ENCODE measurements around the gene ROR1. TPM values are rescaled to one million over a fixed set of nuclear protein-coding genes. Genes with fewer than 3 reads are reported as not detected.

ROR1 gene
- total RNA-seq, 6 donors from 2014 or later, result 19.7 to 39.8 (median 28.5) TPM

DNA sequence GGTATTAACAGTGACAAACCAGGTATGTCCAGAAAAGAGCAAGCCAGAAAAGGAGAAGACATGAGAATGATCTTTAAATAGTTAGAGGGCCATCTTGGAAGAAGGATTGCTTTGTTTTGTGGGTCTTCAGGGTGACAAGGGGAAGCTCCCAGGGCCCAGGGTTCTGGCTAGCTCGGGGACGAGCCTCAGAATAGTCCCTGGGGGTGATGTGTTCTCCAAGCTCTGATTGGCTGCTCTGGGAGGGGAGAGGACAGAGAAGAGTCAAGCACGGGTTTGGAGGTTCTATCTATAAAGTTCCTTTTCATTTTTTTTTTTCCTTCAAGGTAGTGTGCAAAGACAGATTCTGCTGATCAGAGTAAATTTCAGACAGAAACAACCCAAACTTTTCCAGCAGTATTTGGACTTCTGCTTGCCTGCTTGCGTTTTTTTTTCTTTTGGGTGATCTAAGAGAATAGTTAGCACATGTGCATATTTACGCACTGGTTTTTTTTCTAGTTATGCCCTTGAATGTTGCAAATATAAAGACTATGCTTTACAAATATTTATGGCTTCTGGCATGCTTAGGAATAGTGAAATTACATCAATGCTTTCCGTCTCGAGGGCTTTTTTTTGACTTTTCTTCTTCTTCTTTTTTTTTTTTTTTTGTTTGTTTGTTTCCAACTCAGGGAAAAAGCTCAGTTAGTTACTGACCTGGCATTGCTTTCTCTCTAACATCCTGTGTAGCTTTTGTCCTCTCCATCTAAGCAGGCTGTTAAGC lies 59.7 kb downstream of the ROR1 start:
- WGBS, 2 donors, result 61 to 64% methylated on average over 7 of the region's 7 CpGs
- H3K36me3 ChIP-seq, result no peaks in the 10 kb centered on the region
- ATAC-seq (ENCODE audit: low FRiP score in 2 of 2), result no peak
- no peak for DNase-seq
- no peak overlapping the region for H3K4me3 ChIP-seq
- TF ChIP-seq, protein P1, sequence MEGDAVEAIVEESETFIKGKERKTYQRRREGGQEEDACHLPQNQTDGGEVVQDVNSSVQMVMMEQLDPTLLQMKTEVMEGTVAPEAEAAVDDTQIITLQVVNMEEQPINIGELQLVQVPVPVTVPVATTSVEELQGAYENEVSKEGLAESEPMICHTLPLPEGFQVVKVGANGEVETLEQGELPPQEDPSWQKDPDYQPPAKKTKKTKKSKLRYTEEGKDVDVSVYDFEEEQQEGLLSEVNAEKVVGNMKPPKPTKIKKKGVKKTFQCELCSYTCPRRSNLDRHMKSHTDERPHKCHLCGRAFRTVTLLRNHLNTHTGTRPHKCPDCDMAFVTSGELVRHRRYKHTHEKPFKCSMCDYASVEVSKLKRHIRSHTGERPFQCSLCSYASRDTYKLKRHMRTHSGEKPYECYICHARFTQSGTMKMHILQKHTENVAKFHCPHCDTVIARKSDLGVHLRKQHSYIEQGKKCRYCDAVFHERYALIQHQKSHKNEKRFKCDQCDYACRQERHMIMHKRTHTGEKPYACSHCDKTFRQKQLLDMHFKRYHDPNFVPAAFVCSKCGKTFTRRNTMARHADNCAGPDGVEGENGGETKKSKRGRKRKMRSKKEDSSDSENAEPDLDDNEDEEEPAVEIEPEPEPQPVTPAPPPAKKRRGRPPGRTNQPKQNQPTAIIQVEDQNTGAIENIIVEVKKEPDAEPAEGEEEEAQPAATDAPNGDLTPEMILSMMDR (IDR thresholded peaks at IDR 0.05), result no peak
- TF ChIP-seq EP300 (IDR thresholded peaks at IDR 0.05), result no peak
- no peak for TF ChIP-seq POLR2AphosphoS5 (IDR thresholded peaks at IDR 0.05)
- TF ChIP-seq POLR2A (IDR thresholded peaks at IDR 0.05), result no peak
- no peak overlapping the region for H3K27ac ChIP-seq
- H3K9me3 ChIP-seq, result no peaks in the 10 kb centered on the region
- no peaks in the 10 kb centered on the region for H3K27me3 ChIP-seq
- peaks cover 0 to 13% (median 0%) of the 10 kb centered on the region in 4 donors for H3K4me1 ChIP-seq

DNA sequence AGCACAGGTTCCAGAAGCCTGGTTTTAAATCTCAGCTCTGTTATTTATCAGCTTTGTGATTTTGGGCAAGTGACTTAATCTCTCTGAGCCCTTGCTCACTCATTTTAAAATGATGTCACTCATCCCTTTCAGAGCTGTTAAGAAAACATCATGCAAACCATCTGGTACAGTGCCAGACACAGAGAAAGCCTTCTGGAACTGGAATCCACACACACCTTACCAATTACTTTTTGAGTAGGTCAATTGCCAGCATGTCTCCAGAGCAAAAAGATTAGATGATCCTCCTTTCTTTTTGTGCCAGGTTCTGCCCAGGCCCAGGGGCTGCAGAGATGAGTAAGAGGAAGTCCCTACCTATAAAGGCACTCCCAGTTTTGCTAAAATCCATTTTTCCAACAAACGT lies 61.3 kb downstream of the ROR1 start:
- Histone ChIP-seq H3K27me3 (no peaks in the 10 kb centered on the region), H3K4me1 (peaks cover 0 to 2% (median 0%) of the 10 kb centered on the region in 4 donors), H3K27ac (no peak overlapping the region), H3K9me3 (no peaks in the 10 kb centered on the region), H3K4me3 (no peak overlapping the region), H3K36me3 (no peaks in the 10 kb centered on the region)
- no peak for TF ChIP-seq POLR2A (IDR thresholded peaks at IDR 0.05)
- TF ChIP-seq, protein P1 (IDR thresholded peaks at IDR 0.05), result no peak
- no peak for TF ChIP-seq POLR2AphosphoS5 (IDR thresholded peaks at IDR 0.05)
- no peak for TF ChIP-seq EP300 (IDR thresholded peaks at IDR 0.05)
- WGBS, 2 donors, result 79 to 83% methylated on average over 1 of the region's 1 CpG
- ATAC-seq (ENCODE audit: low FRiP score in 2 of 2) (no peak), DNase-seq (no peak)

DNA sequence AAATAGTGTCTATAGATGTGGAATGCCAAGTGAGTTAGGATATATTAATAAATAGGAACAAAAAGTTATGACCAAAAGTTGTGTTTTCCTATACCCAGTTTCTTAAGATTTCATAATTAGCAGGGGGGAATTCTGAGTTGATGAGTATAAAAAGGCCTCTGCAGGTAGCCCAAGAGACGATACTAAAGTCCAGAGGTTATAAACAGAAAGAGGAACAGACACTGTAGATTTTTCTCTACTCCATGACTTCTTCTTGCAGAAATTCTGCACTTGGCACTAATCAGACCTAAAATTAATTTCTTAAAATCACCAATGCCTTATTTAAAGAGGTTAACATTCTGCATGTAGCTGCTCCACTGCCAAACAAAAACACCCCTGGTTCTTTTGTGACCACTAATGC lies 62.6 kb downstream of the ROR1 start:
- DNase-seq (no peak), ATAC-seq (ENCODE audit: low FRiP score in 2 of 2) (no peak)
- TF ChIP-seq, protein P1 (IDR thresholded peaks at IDR 0.05), result no peak
- TF ChIP-seq EP300 (IDR thresholded peaks at IDR 0.05), result no peak
- TF ChIP-seq POLR2A (IDR thresholded peaks at IDR 0.05), result no peak
- no peak for TF ChIP-seq POLR2AphosphoS5 (IDR thresholded peaks at IDR 0.05)
- Histone ChIP-seq H3K9me3 (no peaks in the 10 kb centered on the region), H3K4me3 (no peak overlapping the region), H3K27me3 (no peaks in the 10 kb centered on the region), H3K27ac (no peak overlapping the region), H3K36me3 (no peaks in the 10 kb centered on the region), H3K4me1 (no peaks in the 10 kb centered on the region)
- WGBS, 2 donors, result 72 to 81% methylated on average over 1 of the region's 1 CpG

DNA sequence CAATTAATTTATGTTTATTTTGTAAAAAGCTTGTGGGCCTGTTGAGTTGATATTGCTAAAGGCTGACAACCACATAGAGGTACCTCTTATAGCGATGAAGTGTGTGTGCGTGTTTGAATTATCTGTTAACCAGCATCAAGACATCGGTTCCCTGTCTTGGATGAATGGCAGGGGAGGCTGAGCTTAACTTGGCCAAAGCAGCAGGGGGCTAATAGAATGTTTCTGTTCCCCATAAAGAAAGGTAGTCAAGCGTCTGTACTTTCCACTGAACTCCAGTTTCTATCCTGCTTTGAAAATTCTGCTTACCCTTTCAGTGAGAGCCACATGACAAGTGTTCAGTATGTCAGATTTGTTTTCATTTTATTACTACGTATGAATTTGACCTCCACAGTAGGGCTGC lies 63.0 kb downstream of the ROR1 start:
- DNase-seq (no peak), ATAC-seq (ENCODE audit: low FRiP score in 2 of 2) (no peak)
- H3K4me1 ChIP-seq, result no peaks in the 10 kb centered on the region
- H3K27me3 ChIP-seq, result no peaks in the 10 kb centered on the region
- H3K9me3 ChIP-seq, result no peaks in the 10 kb centered on the region
- H3K36me3 ChIP-seq, result no peaks in the 10 kb centered on the region
- WGBS, 2 donors, result 82 to 86% methylated on average over 5 of the region's 5 CpGs
- TF ChIP-seq POLR2AphosphoS5 (IDR thresholded peaks at IDR 0.05) (no peak), EP300 (IDR thresholded peaks at IDR 0.05) (no peak), POLR2A (IDR thresholded peaks at IDR 0.05) (no peak)
- TF ChIP-seq, protein P1 (IDR thresholded peaks at IDR 0.05), result no peak
- no peak overlapping the region for H3K27ac ChIP-seq
- H3K4me3 ChIP-seq, result no peak overlapping the region

DNA sequence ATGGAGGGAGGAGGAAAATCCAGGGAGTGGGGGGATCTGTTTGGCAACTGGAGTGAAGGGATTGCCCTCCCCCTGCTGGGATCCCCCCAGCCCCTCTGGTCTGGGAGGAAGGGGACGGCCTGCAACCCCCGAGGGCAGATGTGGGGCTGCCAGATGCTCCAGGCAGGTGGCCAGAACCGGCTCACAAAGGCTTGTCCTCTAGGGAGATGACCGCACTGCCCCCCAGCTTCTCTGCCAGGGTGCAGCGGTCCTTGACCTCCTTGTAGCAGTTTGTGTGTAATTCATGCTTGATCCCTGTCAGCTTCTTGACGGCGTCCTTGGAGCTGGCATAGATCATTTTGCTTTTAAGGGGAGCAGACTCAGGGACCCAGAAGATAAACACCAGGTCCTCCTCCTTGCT lies 69.2 kb downstream of the ROR1 start:
- TF ChIP-seq EP300 (IDR thresholded peaks at IDR 0.05), result no peak
- no peak for TF ChIP-seq POLR2AphosphoS5 (IDR thresholded peaks at IDR 0.05)
- TF ChIP-seq, protein P1 (IDR thresholded peaks at IDR 0.05), result no peak
- TF ChIP-seq POLR2A (IDR thresholded peaks at IDR 0.05), result no peak

More for the DNA sequence above, 69.2 kb downstream of the ROR1 start:
- H3K4me3 ChIP-seq, result no peak overlapping the region
- H3K27ac ChIP-seq, result no peak overlapping the region
- H3K27me3 ChIP-seq, result no peaks in the 10 kb centered on the region
- no peaks in the 10 kb centered on the region for H3K4me1 ChIP-seq
- peak in 1 of 2 donors; percentile 33 for DNase-seq
- H3K36me3 ChIP-seq, result no peaks in the 10 kb centered on the region
- ATAC-seq (ENCODE audit: low FRiP score in 2 of 2), result no peak
- no peaks in the 10 kb centered on the region for H3K9me3 ChIP-seq
- 67 to 78% methylated on average over 6 to 7 of the region's 7 CpGs for WGBS, 2 donors
